NCI-H69 (cell line): ENCODE measurements around the gene OXA1L.
"Not testable (repeated sequence)": the region's sequence is repeated elsewhere in the genome, so short reads cannot be mapped to it uniquely, and the experiment has no call there.

Experiments
- DNase-seq: peaks from one replicate; lab custom pipeline; 2025; lab: John Stamatoyannopoulos, UW

OXA1L gene

DNA sequence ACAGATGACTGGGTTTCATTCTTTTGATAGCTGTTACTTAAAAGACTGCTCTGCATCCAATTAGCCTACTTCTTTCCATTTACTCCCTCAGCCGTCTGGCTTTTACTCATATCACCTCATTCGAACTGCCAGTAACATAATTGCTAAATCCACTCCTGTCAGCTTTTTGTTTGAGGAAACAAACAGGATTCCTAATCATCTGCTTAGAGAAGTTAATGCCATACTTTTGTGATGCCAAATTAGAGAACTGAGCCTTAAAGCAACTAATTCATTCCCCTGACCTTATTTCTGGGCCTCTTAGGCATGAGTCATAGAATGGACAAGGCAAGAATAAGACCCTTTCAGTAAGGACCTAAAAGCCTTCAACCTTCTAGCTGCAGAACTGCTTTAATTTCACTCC lies 2.9 kb downstream of the OXA1L start:
- DNase-seq: no peak

DNA sequence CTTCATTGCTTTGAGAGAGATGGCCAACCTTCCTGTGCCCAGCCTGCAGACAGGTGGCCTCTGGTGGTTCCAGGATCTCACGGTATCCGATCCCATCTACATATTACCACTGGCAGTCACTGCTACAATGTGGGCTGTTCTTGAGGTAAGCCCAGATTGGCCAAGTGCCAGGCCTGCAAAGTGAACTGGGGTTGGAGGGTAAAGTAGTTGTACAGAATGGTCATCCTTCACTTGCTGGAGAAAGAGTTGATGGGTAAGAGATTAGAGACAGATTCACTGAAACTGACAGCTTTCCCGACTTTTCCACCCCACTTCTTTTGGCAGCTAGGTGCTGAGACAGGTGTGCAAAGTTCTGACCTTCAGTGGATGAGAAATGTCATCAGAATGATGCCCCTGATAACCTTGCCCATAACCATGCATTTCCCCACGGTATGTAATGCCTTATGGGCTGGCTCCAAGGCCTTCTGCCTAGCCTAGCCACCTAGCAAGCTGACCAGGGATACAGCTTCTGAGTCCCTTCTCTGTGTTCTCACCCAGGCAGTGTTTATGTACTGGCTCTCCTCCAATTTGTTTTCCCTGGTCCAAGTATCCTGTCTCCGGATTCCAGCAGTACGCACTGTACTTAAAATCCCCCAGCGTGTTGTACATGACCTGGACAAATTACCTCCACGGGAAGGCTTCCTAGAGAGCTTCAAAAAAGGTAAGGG lies 4.1 kb downstream of the OXA1L start:
- DNase-seq: no peak

DNA sequence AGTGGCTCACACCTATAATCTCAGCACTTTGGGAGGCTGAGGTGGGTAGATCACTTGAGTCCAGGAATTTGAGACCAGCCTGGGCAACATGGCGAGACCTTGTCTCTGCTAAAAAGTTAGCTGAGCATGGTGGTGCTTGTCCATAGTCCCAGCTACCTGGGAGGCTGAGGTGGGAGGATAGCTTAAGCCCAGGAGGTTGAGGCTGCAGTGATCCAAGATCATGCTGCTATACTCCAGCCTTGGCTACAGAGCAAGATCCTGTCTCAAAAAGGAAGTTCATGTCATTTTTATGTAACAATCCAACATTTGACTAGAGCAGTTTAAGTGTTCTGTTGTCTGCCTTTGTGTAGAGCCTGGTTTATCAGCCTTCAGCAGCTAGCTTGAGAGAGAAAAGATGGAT lies 6.2 kb downstream of the OXA1L start:
- DNase-seq: no peak

DNA sequence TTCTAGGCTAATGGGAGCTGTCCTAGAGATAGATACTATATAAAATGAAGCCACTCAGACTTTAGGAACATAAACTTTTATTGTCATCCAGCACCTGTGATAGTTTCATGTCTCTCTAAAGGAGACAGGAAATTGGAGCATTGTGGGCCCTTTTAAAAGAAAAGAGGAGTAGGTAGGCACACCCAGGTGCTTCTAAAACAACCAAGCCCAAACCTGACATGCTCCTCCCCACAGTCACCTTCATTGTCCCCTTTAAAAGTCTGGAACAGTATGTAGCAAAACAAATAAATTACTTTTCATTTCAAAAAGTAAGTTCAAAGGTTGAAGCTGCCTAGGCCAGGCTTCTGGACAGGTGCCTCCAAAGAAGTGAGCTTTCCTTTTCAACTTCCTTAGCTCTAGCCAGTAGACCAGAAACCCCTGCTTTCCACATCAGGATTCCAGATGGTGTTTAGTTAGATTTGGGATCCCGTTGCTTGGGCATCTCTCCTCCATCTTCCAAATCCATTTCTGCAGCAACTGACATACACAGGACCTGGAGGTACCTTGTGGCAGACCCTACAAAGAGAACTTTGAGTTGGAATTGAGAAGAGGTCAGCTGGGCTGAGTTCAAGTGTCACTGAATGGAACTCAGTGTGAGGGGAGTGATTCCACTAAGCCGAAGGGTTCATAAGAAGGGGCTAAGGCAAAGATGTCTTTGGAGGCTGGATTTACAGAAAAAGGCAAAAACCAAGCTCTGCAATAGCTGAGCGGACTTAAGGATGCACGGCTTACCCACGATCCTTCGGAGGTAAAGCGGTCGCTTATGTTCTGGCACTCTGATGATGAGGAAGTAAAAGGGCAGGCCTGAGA lies 6.9 kb downstream of the OXA1L start:
- DNase-seq: no peak

DNA sequence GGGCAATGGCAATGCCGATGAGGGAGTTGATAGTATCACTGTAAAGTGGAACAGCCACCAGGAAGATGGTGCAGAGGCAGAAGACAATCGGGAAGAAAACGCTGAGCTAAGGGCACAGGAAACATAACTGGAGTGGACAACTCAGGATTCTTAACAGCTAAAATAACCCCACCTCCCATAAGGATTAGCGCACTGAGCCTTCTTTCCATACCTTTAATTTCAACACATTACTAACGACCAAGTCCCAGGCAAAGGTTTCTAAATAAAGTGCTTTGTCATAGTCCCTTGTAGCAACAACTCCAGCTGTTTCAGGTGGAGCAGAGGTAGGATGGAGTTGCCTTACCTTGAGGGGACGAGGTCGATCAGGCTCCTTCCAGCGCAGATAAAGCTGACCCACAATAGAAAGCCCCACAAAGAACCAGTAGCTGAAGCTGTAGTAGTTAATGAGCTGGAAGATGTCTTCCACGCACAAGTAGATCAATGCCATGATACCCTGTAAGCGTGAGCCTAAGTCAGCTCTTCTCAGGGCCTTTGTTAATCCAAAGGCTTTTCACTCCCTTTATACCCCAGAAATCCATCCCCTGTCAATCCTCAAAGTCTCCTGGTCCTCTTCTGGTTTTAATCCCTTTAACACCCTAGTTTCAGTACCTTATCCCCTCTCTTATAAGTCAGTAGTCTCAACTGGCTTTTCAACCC lies 7.7 kb downstream of the OXA1L start:
- no peak for DNase-seq

DNA sequence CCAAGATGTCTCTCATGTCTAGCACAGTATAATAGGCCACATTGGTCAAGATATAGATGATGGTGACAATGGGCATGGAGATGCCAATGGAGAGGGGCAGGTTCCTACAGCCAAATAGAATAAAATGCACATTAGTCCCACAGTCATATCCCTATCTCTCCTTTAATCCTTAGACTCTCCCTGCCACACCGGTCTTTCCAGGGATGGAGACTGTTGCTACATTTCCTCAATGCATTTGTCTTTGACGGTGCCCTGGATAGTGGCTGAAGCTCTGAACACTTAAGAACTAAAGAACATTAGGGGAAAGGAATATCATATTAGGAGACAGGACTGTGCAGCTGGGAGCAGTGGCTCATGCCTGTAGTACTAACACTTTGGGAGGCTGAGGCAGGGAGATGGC lies 9.7 kb downstream of the OXA1L start:
- no peak for DNase-seq

DNA sequence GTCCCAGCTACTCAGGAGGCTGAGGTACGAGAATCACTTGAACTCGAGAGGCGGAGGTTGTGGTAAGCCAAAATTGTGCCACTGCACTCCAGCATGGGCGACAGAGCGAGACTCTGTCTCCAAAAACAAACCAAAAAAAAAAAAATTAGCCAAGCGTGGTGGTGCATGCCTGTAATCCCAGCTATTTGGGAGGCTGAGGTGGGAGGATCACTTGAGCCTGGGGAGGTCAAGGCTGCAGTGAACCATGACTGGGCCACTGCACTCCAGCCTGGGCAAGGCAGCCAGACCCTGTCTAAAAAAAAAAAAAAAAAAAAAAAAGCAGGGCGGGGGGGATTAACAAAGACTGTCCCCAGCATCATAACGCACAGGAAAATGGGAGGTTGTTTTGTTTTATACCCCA lies 10.4 kb downstream of the OXA1L start:
- DNase-seq: not testable (repeated sequence)

DNA sequence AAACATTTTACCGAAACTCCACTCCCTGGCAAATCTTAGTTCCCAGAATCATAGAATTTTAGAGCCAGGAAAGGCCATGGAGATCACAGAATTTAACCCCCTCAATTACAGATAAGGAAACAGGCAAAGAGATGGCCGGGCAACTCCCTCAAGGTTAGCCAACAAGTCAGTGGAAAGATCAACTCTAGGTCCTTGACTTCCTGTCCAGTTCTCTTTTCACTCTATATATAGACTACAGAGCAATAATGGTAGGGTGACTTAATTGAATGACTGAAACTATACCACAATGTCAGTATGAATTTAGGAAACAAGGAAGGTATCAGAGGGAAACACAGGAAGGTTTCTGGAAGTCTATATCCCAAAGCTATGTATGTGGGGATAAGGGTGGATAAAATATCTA lies 11.6 kb downstream of the OXA1L start:
- DNase-seq: no peak

DNA sequence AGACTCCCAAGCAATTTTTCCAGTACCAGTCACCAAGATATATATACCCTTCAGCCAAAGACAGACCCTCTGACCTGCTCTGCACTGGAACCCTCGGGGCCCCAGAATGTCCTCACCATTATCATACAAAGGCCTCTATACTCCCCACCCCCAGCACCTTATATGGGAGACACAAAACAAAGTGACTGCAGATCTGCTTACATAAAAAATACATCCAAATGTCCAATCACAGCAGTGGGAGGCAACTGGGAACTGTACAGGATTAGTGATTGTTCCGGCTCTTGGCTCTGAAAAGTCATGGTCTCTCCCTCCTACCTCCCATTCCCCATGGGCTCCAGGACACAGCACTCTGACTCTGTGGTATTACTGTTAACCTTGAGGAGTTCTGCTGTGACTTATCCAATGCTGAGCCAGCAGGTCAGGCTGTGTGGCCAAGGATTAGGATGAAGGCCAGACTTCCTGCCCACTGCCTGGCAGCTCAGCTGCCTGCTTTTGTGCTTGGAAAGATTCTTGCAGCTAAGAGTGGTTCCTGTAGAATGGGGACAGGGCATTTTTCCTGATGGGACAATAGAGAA lies 13.7 kb downstream of the OXA1L start:
- no peak for DNase-seq

DNA sequence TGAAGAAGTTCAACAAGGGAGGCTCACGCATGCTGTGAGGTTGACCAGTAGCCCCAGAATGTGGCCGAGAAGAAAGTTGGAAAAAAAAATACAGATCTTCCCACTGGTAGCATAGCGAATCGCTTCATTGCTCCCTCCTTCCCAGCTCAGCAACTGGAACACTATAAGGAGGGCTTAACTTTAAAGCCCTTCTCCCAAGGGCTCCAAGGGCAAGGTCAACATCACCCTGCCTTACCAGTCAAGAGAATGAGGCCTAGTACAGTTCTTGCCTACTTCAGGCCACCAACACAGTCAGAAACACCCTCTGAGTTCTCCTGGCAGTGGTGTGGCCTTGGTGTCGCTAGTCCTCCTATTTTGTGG lies 14.4 kb downstream of the OXA1L start:
- DNase-seq: no peak

DNA sequence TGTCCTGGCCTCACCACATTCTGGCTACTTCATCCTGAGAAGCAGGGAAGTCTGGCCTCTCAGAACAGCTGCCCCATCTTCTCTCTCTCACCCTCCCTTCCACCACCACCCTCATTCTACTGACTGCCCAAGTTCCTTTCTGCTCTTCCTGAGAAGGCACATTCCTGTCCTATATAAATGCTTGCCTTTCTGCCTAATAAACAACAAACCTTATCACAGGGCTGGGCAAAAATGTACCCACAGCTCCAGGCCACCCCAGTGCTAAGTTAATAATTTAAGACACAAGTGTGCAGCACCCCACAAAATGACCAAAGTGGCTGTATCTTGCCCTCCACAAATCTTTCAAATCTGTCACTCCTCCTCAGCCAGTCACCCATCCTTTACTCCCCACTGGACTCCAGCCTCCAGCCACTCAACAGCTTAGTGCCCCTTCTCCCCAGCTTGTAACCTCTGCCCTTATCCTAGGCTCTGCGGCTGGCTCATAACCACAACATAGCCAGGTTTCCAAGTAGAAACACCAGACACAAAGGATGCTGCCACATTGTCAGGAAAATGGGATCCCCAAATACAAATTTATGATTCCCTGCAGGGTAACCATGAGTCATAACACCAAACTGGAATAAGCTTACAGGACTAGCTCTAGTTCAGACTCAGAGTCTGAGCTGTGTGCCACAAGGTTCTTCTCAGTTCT lies 15.0 kb downstream of the OXA1L start:
- no peak for DNase-seq

DNA sequence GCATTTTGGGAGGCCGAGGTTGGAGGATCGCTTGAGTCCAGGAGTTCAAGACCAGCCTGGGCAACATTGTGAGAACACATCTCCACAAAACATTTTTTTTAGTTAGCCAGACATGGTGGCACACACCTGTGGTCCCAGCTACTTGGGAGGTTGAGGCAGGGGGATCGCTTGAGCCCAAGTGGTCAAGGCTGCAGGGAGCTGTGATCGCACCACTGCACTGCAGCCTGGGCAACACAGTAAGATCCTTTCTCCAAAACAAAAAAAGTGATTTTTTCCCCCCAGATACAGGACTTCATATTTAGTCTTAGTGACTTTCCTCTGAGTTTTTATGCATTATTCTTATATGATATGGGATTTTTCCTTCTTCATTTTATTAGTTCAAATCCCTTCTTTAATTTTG lies 20.2 kb downstream of the OXA1L start:
- no peak for DNase-seq

DNA sequence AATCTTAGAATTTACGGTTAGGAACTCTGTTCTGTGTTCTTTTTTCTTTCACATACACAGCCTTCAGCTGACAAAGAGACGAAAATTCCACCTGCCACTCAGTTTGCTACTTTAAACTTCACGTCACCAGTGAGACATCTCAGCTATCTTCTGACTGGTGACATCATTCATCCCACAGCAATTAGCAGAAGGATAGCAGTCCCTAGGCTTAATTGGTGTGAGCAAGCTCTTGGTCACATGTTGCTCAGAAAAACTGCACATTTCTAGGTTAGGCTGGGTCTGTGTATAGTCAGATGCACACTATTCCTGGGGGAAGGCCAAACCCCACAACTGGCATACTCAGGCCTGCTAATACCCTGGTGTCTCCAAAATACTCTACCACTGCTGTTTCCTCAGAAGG lies 24.8 kb downstream of the OXA1L start:
- no peak for DNase-seq

DNA sequence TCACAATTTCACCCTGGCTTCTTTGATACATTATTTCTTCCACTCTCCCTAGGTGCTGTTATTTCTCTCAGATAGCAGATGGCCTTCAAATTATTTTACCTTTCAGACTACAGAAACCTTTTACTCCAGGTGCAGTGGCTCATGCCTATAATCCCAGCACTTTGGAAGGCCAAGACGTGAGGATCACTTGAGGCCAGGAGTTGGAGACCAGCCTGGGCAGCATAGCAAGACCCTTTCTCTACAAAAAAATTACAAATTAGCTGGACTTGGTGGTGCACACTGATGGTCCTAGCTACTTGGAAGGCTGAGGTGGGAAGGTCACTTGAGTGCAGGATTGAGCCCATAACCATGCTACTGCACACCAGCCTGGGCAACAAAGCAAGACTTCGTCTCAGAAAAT lies 25.7 kb downstream of the OXA1L start:
- no peak for DNase-seq

DNA sequence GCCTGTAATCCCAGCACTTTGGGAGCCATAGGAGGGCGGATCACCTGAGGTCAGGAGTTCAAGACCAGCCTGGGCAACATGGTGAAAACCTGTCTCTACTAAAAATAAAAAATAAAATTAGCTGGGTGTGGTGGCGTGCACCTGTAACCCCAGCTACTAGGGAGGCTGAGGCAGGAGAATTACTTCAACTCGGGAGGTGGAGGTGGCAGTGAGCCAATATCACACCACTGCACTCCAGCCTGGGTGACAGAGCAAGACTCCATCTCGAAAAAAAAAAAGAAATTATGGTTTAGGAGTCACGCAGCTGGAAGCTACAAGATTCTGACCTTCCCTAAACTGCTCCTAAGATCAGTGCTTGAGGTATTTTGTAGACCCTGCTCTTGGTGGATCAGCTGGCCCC lies 27.1 kb downstream of the OXA1L start:
- DNase-seq: not testable (repeated sequence)

DNA sequence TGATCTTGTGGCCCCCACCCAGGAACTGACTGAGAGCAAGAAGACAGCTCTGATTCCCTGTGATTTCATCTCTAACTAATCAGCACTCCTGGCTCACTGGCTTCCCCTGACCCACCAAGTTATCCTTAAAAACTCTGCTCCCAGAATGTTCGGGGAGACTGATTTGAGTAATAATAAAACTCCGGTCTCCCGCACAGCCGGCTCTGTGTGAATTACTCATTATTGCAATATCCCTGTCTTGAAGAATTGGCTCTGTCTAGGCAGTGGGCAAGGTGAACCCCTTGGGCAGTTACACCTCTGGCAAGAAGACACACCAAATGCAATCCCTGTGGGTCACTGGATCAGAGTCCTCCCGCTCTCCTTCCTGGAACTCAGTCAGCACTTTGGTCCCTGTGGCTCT lies 27.5 kb downstream of the OXA1L start:
- no peak for DNase-seq

DNA sequence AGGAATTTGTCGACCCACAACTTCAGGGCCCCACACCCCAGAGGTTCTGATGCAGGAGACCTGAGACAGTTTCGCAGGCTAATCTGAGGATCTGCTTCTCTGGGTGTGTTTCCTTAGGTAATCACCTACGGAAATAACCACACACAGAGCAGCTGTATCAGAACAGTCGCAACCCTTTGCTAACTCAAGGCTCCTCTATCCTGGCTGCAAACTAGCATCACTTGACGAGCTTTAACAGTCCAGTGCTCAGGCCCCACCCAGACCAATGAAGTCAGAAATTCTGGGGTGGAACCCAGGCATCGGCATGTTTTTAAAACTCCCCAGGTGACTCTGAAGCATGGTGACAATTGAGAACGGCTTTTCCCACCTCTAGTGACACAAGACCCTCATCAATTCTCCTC lies 28.1 kb downstream of the OXA1L start:
- no peak for DNase-seq

DNA sequence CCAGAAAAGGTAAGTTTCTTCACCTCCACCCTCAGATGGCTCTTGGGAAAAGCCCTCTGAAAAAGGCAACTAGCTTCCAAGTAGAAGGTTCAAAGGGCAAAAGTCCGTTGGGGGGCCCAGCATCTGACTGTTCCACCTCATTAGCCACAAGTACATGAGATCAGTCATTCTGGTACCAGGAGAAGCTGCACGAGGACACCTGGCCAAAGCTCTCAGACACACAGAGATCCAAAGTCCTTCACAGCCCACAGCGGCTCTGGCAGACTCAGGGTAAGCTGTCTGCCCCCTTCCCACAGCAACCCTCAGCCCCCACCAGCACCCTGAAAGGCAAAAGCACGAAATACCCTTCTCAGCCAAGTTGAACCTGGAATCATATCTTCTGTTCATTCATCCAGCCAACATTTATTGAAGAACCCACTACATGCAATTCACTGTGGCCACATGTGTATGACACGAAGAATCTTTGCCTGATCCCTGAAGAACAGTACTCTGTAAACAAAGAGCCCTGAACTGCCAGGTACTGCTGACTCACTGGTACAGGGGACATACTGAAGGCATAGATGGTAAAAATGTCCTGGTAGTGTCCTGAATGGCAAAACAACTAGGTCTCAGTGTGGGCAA lies 29.7 kb downstream of the OXA1L start:
- DNase-seq: no peak

DNA sequence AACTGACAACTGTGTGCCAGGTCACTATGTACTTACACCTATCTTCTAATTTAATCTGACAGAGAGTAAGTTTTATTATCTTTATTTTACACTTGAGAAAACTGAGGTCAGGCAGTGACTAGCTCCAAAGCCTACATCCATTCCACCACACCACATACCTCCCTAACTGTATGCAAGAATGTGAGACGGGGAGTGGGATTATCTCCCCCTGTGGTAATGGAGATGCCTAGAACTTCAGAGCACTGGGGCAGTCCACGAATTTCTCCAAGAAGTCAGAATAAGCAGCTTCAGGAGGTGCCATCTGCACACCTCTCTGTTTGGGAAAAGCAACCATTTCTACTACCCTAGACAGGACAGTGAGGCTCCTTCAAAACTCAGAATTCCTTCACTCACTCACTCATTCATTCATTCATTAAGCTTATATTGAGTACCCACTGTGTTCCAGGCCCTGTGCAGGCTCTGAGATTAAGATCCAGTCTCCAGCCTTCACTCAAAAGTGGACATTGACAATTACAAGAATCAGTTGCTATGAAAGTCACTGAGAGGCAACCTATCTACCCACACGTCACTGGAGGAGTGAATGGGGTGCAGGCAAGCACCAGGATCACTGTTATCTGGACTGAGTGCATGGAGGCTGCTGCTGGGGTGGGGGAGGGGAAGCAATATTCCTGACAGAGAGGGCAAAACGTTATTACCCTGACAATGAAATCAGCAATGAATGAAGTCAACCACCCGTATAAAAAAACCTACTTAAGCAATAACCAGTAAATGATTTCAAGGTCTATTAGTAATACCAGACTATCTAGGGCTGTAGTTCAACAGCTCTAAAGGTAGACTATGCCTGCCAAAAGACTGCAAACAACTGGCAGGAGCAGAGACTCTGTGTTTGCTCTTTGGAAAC lies 30.8 kb downstream of the OXA1L start:
- no peak for DNase-seq

DNA sequence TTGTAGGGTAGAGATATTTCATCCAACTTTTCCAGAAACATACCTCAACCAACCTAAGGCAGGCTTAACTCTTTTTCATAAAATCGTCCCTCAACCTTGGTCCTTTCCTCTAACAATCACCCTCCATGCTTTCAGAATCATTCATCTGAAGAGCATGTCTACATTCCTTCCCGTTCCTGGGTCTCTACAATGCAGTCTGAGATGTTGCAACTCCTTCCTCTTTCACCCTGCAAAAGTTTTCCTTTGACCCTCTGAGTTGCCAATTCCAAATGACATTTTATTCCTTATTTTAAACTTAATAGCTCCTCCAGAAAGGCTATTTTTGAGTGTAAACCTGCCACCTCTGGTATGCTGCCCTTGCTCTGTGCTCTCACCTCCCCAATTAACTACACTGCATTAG lies 32.0 kb downstream of the OXA1L start:
- no peak for DNase-seq

DNA sequence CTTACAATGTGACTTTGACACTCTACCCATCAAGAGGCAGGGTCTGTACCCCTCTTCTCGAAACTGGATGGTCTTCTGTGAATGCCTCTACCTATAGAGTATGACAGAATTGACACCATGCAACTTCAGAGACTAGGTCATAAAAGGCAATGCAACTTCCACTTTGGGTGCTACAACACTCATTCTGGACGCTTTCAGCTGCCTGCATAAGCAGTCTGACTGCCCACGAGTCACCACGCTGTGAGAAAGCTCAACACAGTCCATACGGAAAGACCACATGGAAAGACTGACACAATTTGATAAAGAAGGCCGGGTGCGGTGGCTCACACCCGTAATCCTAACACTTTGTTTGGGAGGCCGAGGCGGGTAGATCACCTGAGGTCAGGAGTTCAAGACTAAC lies 33.9 kb downstream of the OXA1L start:
- DNase-seq: no peak
